Endothelial cell of umbilical vein (primary cell): ENCODE measurements around the gene P3H2. TPM values are rescaled to one million over a fixed set of nuclear protein-coding genes. Genes with fewer than 3 reads are reported as not detected.

ENCODE experiments used
- BruUV-seq: library from RNA; stranded (reverse); fragments of 400-500 nt; replicated peaks from 2 replicates; lab custom pipeline; 2021; lab: Mats Ljungman, UMichigan
- CTCF ChIA-PET: fragments of 300-600, 350-600 bp; sonication (Branson Sonifier 250); formaldehyde crosslinking; loops from one replicate; lab custom pipeline; 2021; ENCODE audit warnings: antibody characterized with exemption, inconsistent platforms; lab: Charles Lee
- POLR2A ChIA-PET: fragments of 300-600, 350-600 bp; sonication (Branson Sonifier 250); formaldehyde crosslinking; loops from one replicate; lab custom pipeline; 2021; ENCODE audit warnings: antibody characterized with exemption, inconsistent platforms; lab: Charles Lee
- DNase-seq: peaks from one replicate; pipeline ENCODE4 v3.0.0-alpha.2; 2011; ENCODE audit warnings: low read depth, low spot score
- FAIRE-seq: peaks from 2 replicates; lab custom pipeline; 2011; peaks lifted over from hg19 to GRCh38; lab: Jason Lieb, UNC
- H2AFZ ChIP-seq: 2 replicates; pipeline ENCODE4 v1.6.0; 2012; ENCODE audit warnings: low read depth, low read length, control low read depth, inconsistent platforms
- H3K27ac ChIP-seq: 2 replicates; pipeline ENCODE4 v1.5.1; 2011; ENCODE audit warnings: low read depth, mild to moderate bottlenecking, control low read depth, low read length, moderate library complexity; ENCODE audit not compliant: insufficient read depth
- H3K27me3 ChIP-seq, 2 experiments: 2 replicates each; pipeline versions ENCODE4 v1.6.0 to v1.6.1; 2011; ENCODE audit warnings: low read length in 2 of 2, mixed read lengths in 1 of 2; ENCODE audit not compliant: control insufficient read depth in 2 of 2, insufficient read depth in 2 of 2
- H3K36me3 ChIP-seq, 2 experiments: 2 replicates in 1 of 2; 3 replicates in 1 of 2; pipeline ENCODE4 v1.5.1; 2011; ENCODE audit warnings: low read length in 2 of 2, mild to moderate bottlenecking in 1 of 2, moderate library complexity in 1 of 2; ENCODE audit not compliant: control insufficient read depth in 2 of 2, insufficient read depth in 2 of 2; ENCODE audit errors: extremely low read depth in 1 of 2
- H3K4me1 ChIP-seq: 3 replicates; pipeline ENCODE4 v1.5.1; 2011; ENCODE audit warnings: mild to moderate bottlenecking, low read length; ENCODE audit not compliant: control insufficient read depth, insufficient read depth; ENCODE audit errors: extremely low read depth
- H3K4me2 ChIP-seq: 2 replicates; pipeline ENCODE4 v1.6.1; 2011; ENCODE audit warnings: low read length, control low read depth, mixed read lengths; ENCODE audit not compliant: insufficient read depth
- H3K4me3 ChIP-seq, 3 experiments: fragments of 200-600 bp in 1 of 3; sonication (generic), shearing (Covaris generic) in 1 of 3; replicated peaks in 1 of 3; 2 replicates each; pipeline ENCODE4 v1.5.1; 2011 to 2016; ENCODE audit warnings: control low read depth in 3 of 3, low read length in 3 of 3, mild to moderate bottlenecking in 2 of 3, inconsistent platforms in 1 of 3, low read depth in 1 of 3, moderate library complexity in 1 of 3; ENCODE audit not compliant: insufficient read depth in 1 of 3
- H3K79me2 ChIP-seq: 2 replicates; pipeline ENCODE4 v1.6.0; 2012; ENCODE audit warnings: low read length, inconsistent platforms; ENCODE audit not compliant: control insufficient read depth, insufficient read depth
- H3K9ac ChIP-seq: replicated peaks from 2 replicates; pipeline ENCODE3; 2011; ENCODE audit warnings: low read length, control low read depth; ENCODE audit not compliant: insufficient read depth; ENCODE audit errors: extremely low read depth
- H3K9me1 ChIP-seq: replicated peaks from 3 replicates; pipeline ENCODE4 v1.6.0; 2011; ENCODE audit warnings: mild to moderate bottlenecking, low read length; ENCODE audit not compliant: control insufficient read depth, insufficient read depth; ENCODE audit errors: extremely low read depth
- H3K9me3 ChIP-seq: replicated peaks from 2 replicates; pipeline ENCODE4 v1.5.1; 2012; ENCODE audit warnings: low read length, inconsistent platforms; ENCODE audit not compliant: control insufficient read depth, insufficient read depth
- H4K20me1 ChIP-seq: replicated peaks from 2 replicates; pipeline ENCODE3; 2011; ENCODE audit warnings: mild to moderate bottlenecking, low read length; ENCODE audit not compliant: control insufficient read depth, insufficient read depth; ENCODE audit errors: extremely low read depth
- EZH2 ChIP-seq: IDR thresholded peaks from 2 replicates; pipeline ENCODE4 v1.6.1; 2012; ENCODE audit warnings: borderline replicate concordance, low read depth, mild to moderate bottlenecking, moderate library complexity, low read length, inconsistent platforms; ENCODE audit not compliant: severe bottlenecking
- FOS ChIP-seq: IDR thresholded peaks from 2 replicates; pipeline ENCODE4 v1.6.1; 2011; ENCODE audit warnings: mild to moderate bottlenecking, low read length, moderate library complexity, borderline replicate concordance; ENCODE audit not compliant: insufficient read depth
- GATA2 ChIP-seq: IDR thresholded peaks from 2 replicates; pipeline ENCODE4 v1.7.0; 2011; ENCODE audit warnings: low read depth, mild to moderate bottlenecking, moderate library complexity, mixed read lengths, low read length; ENCODE audit not compliant: insufficient read length, insufficient read depth
- JUN ChIP-seq: IDR thresholded peaks from 2 replicates; pipeline ENCODE4 v1.6.1; 2011; ENCODE audit warnings: borderline replicate concordance, low read depth; ENCODE audit not compliant: insufficient read length, insufficient read depth
- MYC ChIP-seq: IDR thresholded peaks from one replicate; pipeline ENCODE4 v1.6.1; 2011; ENCODE audit warnings: mild to moderate bottlenecking, low read depth, low read length
- POLR2A ChIP-seq: IDR thresholded peaks from 2 replicates; pipeline ENCODE4 v1.6.1; 2012; ENCODE audit warnings: low read depth, mild to moderate bottlenecking, control low read depth, low read length
- POLR2AphosphoS5 ChIP-seq: IDR thresholded peaks from 2 replicates; pipeline ENCODE4 v1.6.1; 2012; ENCODE audit warnings: low read depth, mild to moderate bottlenecking, control low read depth, low read length, moderate library complexity; ENCODE audit not compliant: insufficient read depth
- dilution Hi-C: fragments of 300-500 bp; cut with MboI; formaldehyde crosslinking; loops from one replicate; pipeline ENCODE4 v1.15.0; 2019; ENCODE audit warnings: low sequenced_read_pairs; ENCODE audit not compliant: extremely low pct_ligation_motif_present
- intact Hi-C: fragments of 100-400 bp; cut with micrococcal nuclease; formaldehyde crosslinking; loops from one replicate; pipeline ENCODE4 v1.10.0; 2022
- polyA plus RNA-seq, 4 experiments: library from polyadenylated mRNA; depleted of rRNA in 3 of 4; stranded (reverse) in 3 of 4; unstranded in 1 of 4; fragments of >200 nt; gene quantifications; 2 replicates each; pipeline versions ENCODE4 v1.2.1 to v1.2.3, GENCODE V29; 2011 to 2012; ENCODE audit warnings: missing spikeins in 1 of 4
- total RNA-seq: library from RNA; stranded (reverse); gene quantifications from 2 replicates; pipeline ENCODE4 v1.2.3, GENCODE V29; 2021
- TF ChIP-seq, protein P1 (sequence below): IDR thresholded peaks from 2 replicates; pipeline ENCODE4 v1.6.1; 2011; ENCODE audit not compliant: insufficient read depth, insufficient read length
- TF ChIP-seq, protein P2 (sequence below), 2 donors: IDR thresholded peaks; 1 replicate in 1 of 2; 2 replicates in 1 of 2; pipeline ENCODE4 v1.5.1; 2011; ENCODE audit warnings: low read length in 2 of 2, mild to moderate bottlenecking in 2 of 2, moderate library complexity in 2 of 2, control low read depth in 1 of 2, inconsistent platforms in 1 of 2, low read depth in 1 of 2; ENCODE audit not compliant: insufficient read depth in 1 of 2; ENCODE audit errors: extremely low read depth in 1 of 2

The P3H2 gene
- total and polyA plus RNA-seq, 2 donors (not counting 3 experiments of a cell fraction or from before 2014, with no cell fraction given): 6.6 to 6.8 TPM

- dilution Hi-C loops: no loop called here
- TF ChIP-seq FOS (peak; percentile 56), POLR2AphosphoS5 (no peak), EZH2 (no peak)
- TF ChIP-seq, protein P1, sequence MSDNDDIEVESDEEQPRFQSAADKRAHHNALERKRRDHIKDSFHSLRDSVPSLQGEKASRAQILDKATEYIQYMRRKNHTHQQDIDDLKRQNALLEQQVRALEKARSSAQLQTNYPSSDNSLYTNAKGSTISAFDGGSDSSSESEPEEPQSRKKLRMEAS: no peak
Measured at GRCh38 chr3:190131329-190131728, 10.6 kb upstream of the P3H2 start.

GRCh38 chr3:190130696-190131095 is 10.0 kb upstream of the P3H2 start:
- Histone ChIP-seq H3K36me3 (no peaks in the 10 kb centered on the region), H3K4me3 (no peak overlapping the region), H3K9ac (no peak overlapping the region), H3K4me1 (no peaks in the 10 kb centered on the region), H3K4me2 (no peak overlapping the region), H3K9me1 (no peaks in the 10 kb centered on the region), H3K9me3 (no peaks in the 10 kb centered on the region), H2AFZ (no peak overlapping the region), H3K27ac (no peak overlapping the region), H3K79me2 (no peaks in the 10 kb centered on the region), H4K20me1 (no peaks in the 10 kb centered on the region), H3K27me3 (peaks cover 3 to 4% of the 10 kb centered on the region in 2 experiments)
- intact Hi-C loops: no loop called here
- dilution Hi-C loops: no loop called here
- FAIRE-seq (no peak), DNase-seq (no peak)
- TF ChIP-seq JUN: no peak
- no peak for TF ChIP-seq FOS
- TF ChIP-seq EZH2: no peak
- TF ChIP-seq, protein P1: no peak
- no peak for TF ChIP-seq POLR2A
- TF ChIP-seq GATA2: no peak
- no peak for TF ChIP-seq POLR2AphosphoS5
- TF ChIP-seq, protein P2, sequence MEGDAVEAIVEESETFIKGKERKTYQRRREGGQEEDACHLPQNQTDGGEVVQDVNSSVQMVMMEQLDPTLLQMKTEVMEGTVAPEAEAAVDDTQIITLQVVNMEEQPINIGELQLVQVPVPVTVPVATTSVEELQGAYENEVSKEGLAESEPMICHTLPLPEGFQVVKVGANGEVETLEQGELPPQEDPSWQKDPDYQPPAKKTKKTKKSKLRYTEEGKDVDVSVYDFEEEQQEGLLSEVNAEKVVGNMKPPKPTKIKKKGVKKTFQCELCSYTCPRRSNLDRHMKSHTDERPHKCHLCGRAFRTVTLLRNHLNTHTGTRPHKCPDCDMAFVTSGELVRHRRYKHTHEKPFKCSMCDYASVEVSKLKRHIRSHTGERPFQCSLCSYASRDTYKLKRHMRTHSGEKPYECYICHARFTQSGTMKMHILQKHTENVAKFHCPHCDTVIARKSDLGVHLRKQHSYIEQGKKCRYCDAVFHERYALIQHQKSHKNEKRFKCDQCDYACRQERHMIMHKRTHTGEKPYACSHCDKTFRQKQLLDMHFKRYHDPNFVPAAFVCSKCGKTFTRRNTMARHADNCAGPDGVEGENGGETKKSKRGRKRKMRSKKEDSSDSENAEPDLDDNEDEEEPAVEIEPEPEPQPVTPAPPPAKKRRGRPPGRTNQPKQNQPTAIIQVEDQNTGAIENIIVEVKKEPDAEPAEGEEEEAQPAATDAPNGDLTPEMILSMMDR (IDR thresholded peaks at IDR 0.05; ENCODE audit: extremely low read depth in 1 of 2, insufficient read depth in 1 of 2, low read depth in 1 of 2, low read length in 2 of 2): no peak
- no peak for TF ChIP-seq MYC
- BruUV-seq: no TSS peak
- ChIA-PET POLR2A (no interaction called here), CTCF (interaction anchor here (1.0 to 2.5 kb wide), 4 partner anchors 10 to 192 kb away, joined by 3 to 17 read pairs (median 4); partner anchors contain the start of genes CLDN1 and P3H2)

More at GRCh38 chr3:190131329-190131728, 10.6 kb upstream of the P3H2 start:
- no peak for FAIRE-seq
- Histone ChIP-seq H3K4me2 (no peak overlapping the region), H3K79me2 (no peaks in the 10 kb centered on the region), H3K9ac (no peak overlapping the region), H3K27ac (no peak overlapping the region), H2AFZ (no peak overlapping the region), H3K36me3 (no peaks in the 10 kb centered on the region), H3K9me3 (no peaks in the 10 kb centered on the region), H3K4me3 (no peak overlapping the region), H3K9me1 (no peaks in the 10 kb centered on the region), H3K4me1 (no peaks in the 10 kb centered on the region), H4K20me1 (no peaks in the 10 kb centered on the region), H3K27me3 (peaks cover 3 to 4% of the 10 kb centered on the region in 2 experiments)
- ChIA-PET POLR2A (no interaction called here), CTCF (interaction anchor here (0.7 to 2.5 kb wide), 5 partner anchors 11 to 191 kb away, joined by 3 to 17 read pairs (median 4); partner anchors contain the start of genes CLDN1 and P3H2)
- intact Hi-C loops: no loop called here
- peak; percentile 50 for DNase-seq
- BruUV-seq: no TSS peak
